Measurements from ENCODE around the gene HPSE2.
"Not testable (repeated sequence)": the region's sequence is repeated elsewhere in the genome, so short reads cannot be mapped to it uniquely, and the experiment has no call there.

Gene HPSE2

GRCh38 chr10:98576096-98576495, 659.6 kb downstream of the HPSE2 start:
- DNase-seq (ENCODE audit: insufficient read length, low spot score) (no peak), FAIRE-seq (no peak)
- TF ChIP-seq POLR2A (IDR thresholded peaks at IDR 0.05; ENCODE audit: low read depth, low read length) (no peak), TAF1 (IDR thresholded peaks at IDR 0.05; ENCODE audit: low read depth, low read length) (no peak), SPI1 (IDR thresholded peaks at IDR 0.05; ENCODE audit: low read depth, low read length) (no peak), POLR2AphosphoS5 (IDR thresholded peaks at IDR 0.05; ENCODE audit: low read depth, low read length) (no peak), POU2F2 (IDR thresholded peaks at IDR 0.05; ENCODE audit: low read depth, low read length) (no peak), PAX5 (IDR thresholded peaks at IDR 0.05; ENCODE audit: insufficient read depth, low read length, severe bottlenecking) (no peak)

- DNase-seq (ENCODE audit: insufficient read length, low spot score) (no peak), FAIRE-seq (no peak)
- TF ChIP-seq PAX5 (IDR thresholded peaks at IDR 0.05; ENCODE audit: insufficient read depth, low read length, severe bottlenecking): no peak
- no peak for TF ChIP-seq POLR2A (IDR thresholded peaks at IDR 0.05; ENCODE audit: low read depth, low read length)
- TF ChIP-seq SPI1 (IDR thresholded peaks at IDR 0.05; ENCODE audit: low read depth, low read length): no peak
- TF ChIP-seq POU2F2 (IDR thresholded peaks at IDR 0.05; ENCODE audit: low read depth, low read length): no peak
- TF ChIP-seq TAF1 (IDR thresholded peaks at IDR 0.05; ENCODE audit: low read depth, low read length): no peak
- TF ChIP-seq POLR2AphosphoS5 (IDR thresholded peaks at IDR 0.05; ENCODE audit: low read depth, low read length): no peak
These were observed 663.1 kb downstream of the HPSE2 start for GRCh38 chr10:98572594-98572993.

- no peak for TF ChIP-seq POU2F2 (IDR thresholded peaks at IDR 0.05; ENCODE audit: low read depth, low read length)
- no peak for FAIRE-seq
- DNase-seq (ENCODE audit: insufficient read length, low spot score): no peak
These were observed 664.8 kb downstream of the HPSE2 start for GRCh38 chr10:98570834-98571233.

- no peak for FAIRE-seq
These were observed 665.8 kb downstream of the HPSE2 start for GRCh38 chr10:98569853-98570252.

GRCh38 chr10:98568551-98568950, 667.1 kb downstream of the HPSE2 start:
- FAIRE-seq (no peak), DNase-seq (ENCODE audit: insufficient read length, low spot score) (no peak)
- TF ChIP-seq POLR2A (IDR thresholded peaks at IDR 0.05; ENCODE audit: low read depth, low read length): no peak
- no peak for TF ChIP-seq POU2F2 (IDR thresholded peaks at IDR 0.05; ENCODE audit: low read depth, low read length)
- no peak for TF ChIP-seq SPI1 (IDR thresholded peaks at IDR 0.05; ENCODE audit: low read depth, low read length)
- TF ChIP-seq POLR2AphosphoS5 (IDR thresholded peaks at IDR 0.05; ENCODE audit: low read depth, low read length): no peak
- no peak for TF ChIP-seq PAX5 (IDR thresholded peaks at IDR 0.05; ENCODE audit: insufficient read depth, low read length, severe bottlenecking)
- no peak for TF ChIP-seq TAF1 (IDR thresholded peaks at IDR 0.05; ENCODE audit: low read depth, low read length)

More at GRCh38 chr10:98569853-98570252, 665.8 kb downstream of the HPSE2 start:
- TF ChIP-seq POU2F2 (IDR thresholded peaks at IDR 0.05; ENCODE audit: low read depth, low read length) (no peak), POLR2AphosphoS5 (IDR thresholded peaks at IDR 0.05; ENCODE audit: low read depth, low read length) (no peak), SPI1 (IDR thresholded peaks at IDR 0.05; ENCODE audit: low read depth, low read length) (no peak), POLR2A (IDR thresholded peaks at IDR 0.05; ENCODE audit: low read depth, low read length) (no peak), PAX5 (IDR thresholded peaks at IDR 0.05; ENCODE audit: insufficient read depth, low read length, severe bottlenecking) (no peak), TAF1 (IDR thresholded peaks at IDR 0.05; ENCODE audit: low read depth, low read length) (no peak)
- DNase-seq (ENCODE audit: insufficient read length, low spot score): no peak

GRCh38 chr10:98567391-98568133, 668.1 kb downstream of the HPSE2 start:
- DNase-seq (ENCODE audit: insufficient read length, low spot score) (no peak), FAIRE-seq (no peak)
- TF ChIP-seq TAF1 (IDR thresholded peaks at IDR 0.05; ENCODE audit: low read depth, low read length) (no peak), POLR2A (IDR thresholded peaks at IDR 0.05; ENCODE audit: low read depth, low read length) (no peak), PAX5 (IDR thresholded peaks at IDR 0.05; ENCODE audit: insufficient read depth, low read length, severe bottlenecking) (no peak)

- DNase-seq (ENCODE audit: insufficient read length, low spot score) (no peak), FAIRE-seq (no peak)
- TF ChIP-seq POU2F2 (IDR thresholded peaks at IDR 0.05; ENCODE audit: low read depth, low read length) (no peak), POLR2AphosphoS5 (IDR thresholded peaks at IDR 0.05; ENCODE audit: low read depth, low read length) (no peak), SPI1 (IDR thresholded peaks at IDR 0.05; ENCODE audit: low read depth, low read length) (no peak), PAX5 (IDR thresholded peaks at IDR 0.05; ENCODE audit: insufficient read depth, low read length, severe bottlenecking) (no peak), TAF1 (IDR thresholded peaks at IDR 0.05; ENCODE audit: low read depth, low read length) (no peak), POLR2A (IDR thresholded peaks at IDR 0.05; ENCODE audit: low read depth, low read length) (no peak)
These were observed 671.8 kb downstream of the HPSE2 start for GRCh38 chr10:98563811-98564210.

- TF ChIP-seq POU2F2 (IDR thresholded peaks at IDR 0.05; ENCODE audit: low read depth, low read length) (no peak), POLR2A (IDR thresholded peaks at IDR 0.05; ENCODE audit: low read depth, low read length) (no peak), TAF1 (IDR thresholded peaks at IDR 0.05; ENCODE audit: low read depth, low read length) (no peak), SPI1 (IDR thresholded peaks at IDR 0.05; ENCODE audit: low read depth, low read length) (no peak), POLR2AphosphoS5 (IDR thresholded peaks at IDR 0.05; ENCODE audit: low read depth, low read length) (no peak), PAX5 (IDR thresholded peaks at IDR 0.05; ENCODE audit: insufficient read depth, low read length, severe bottlenecking) (no peak)
- FAIRE-seq (no peak), DNase-seq (ENCODE audit: insufficient read length, low spot score) (no peak)
These were observed 675.1 kb downstream of the HPSE2 start for GRCh38 chr10:98560565-98560964.

- DNase-seq (ENCODE audit: insufficient read length, low spot score) (no peak), FAIRE-seq (no peak)
- TF ChIP-seq SPI1 (IDR thresholded peaks at IDR 0.05; ENCODE audit: low read depth, low read length): no peak
- TF ChIP-seq POU2F2 (IDR thresholded peaks at IDR 0.05; ENCODE audit: low read depth, low read length): no peak
- TF ChIP-seq POLR2A (IDR thresholded peaks at IDR 0.05; ENCODE audit: low read depth, low read length): no peak
- no peak for TF ChIP-seq POLR2AphosphoS5 (IDR thresholded peaks at IDR 0.05; ENCODE audit: low read depth, low read length)
- no peak for TF ChIP-seq PAX5 (IDR thresholded peaks at IDR 0.05; ENCODE audit: insufficient read depth, low read length, severe bottlenecking)
- no peak for TF ChIP-seq TAF1 (IDR thresholded peaks at IDR 0.05; ENCODE audit: low read depth, low read length)
These were observed 679.6 kb downstream of the HPSE2 start for GRCh38 chr10:98556061-98556460.

GRCh38 chr10:98555021-98555619, 680.5 kb downstream of the HPSE2 start:
- FAIRE-seq (no peak), DNase-seq (ENCODE audit: insufficient read length, low spot score) (no peak)
- TF ChIP-seq SPI1 (IDR thresholded peaks at IDR 0.05; ENCODE audit: low read depth, low read length): no peak
- no peak for TF ChIP-seq TAF1 (IDR thresholded peaks at IDR 0.05; ENCODE audit: low read depth, low read length)
- TF ChIP-seq POLR2A (IDR thresholded peaks at IDR 0.05; ENCODE audit: low read depth, low read length): no peak
- TF ChIP-seq PAX5 (IDR thresholded peaks at IDR 0.05; ENCODE audit: insufficient read depth, low read length, severe bottlenecking): no peak
- TF ChIP-seq POLR2AphosphoS5 (IDR thresholded peaks at IDR 0.05; ENCODE audit: low read depth, low read length): no peak
- no peak for TF ChIP-seq POU2F2 (IDR thresholded peaks at IDR 0.05; ENCODE audit: low read depth, low read length)

- DNase-seq (ENCODE audit: insufficient read length, low spot score); FAIRE-seq: not testable (repeated sequence)
These were observed 694.1 kb downstream of the HPSE2 start for GRCh38 chr10:98541561-98541960.

All from GM12891 (cell line).